K562 (cell line): ENCODE measurements around the gene RPL22. TPM values are rescaled to one million over a fixed set of nuclear protein-coding genes. Genes with fewer than 3 reads are reported as not detected.

Experiments
- ATAC-seq: fragments of 200-7000 bp; cut with Tn5 transposase; 3 replicates; pipeline ENCODE4 v1.9.1; 2020; ENCODE audit warnings: moderate library complexity
- BruUV-seq: library from RNA; stranded (reverse); fragments of 400-500 nt; replicated peaks from 2 replicates; lab custom pipeline; 2021; lab: Mats Ljungman, UMichigan
- CTCF ChIA-PET: fragments of 300-600 bp; formaldehyde crosslinking; extraction: SDS; loops from one replicate; lab custom pipeline; 2021; ENCODE audit warnings: low intra/inter-chr PET ratio; lab: Yijun Ruan, JAX
- POLR2A ChIA-PET: fragments of 300-600, 350-650 bp; sonication (Branson Sonifier 250); formaldehyde crosslinking; extraction: SDS; loops from one replicate; lab custom pipeline; 2021; ENCODE audit warnings: antibody characterized with exemption, inconsistent platforms; lab: Yijun Ruan, JAX
- DNase-seq, 4 experiments: peaks; one replicate each; pipeline versions ENCODE4 v3.0.0 to v3.0.0-alpha.2; 2011 to 2018; ENCODE audit warnings: low spot score in 3 of 4, mixed read lengths in 3 of 4; ENCODE audit errors: extremely low read depth in 1 of 4
- FAIRE-seq: peaks from 2 replicates; lab custom pipeline; 2011; peaks lifted over from hg19 to GRCh38; lab: Jason Lieb, UNC
- H2AFZ ChIP-seq: 2 replicates; pipeline ENCODE4 v1.6.0; 2011; ENCODE audit warnings: low read depth, low read length, control low read depth, inconsistent platforms
- H3K27ac ChIP-seq: fragments of 200-600 bp; 3 replicates; pipeline ENCODE4 v1.8.0; 2011; ENCODE audit warnings: low read depth, mild to moderate bottlenecking, control low read depth, inconsistent platforms, low read length, moderate library complexity, mixed read lengths; ENCODE audit errors: extremely low read depth
- H3K27me3 ChIP-seq, 2 experiments: fragments of 300-600 bp in 1 of 2; 2 replicates in 1 of 2; 3 replicates in 1 of 2; pipeline versions ENCODE4 v1.6.0 to v1.8.0; 2011; ENCODE audit warnings: inconsistent platforms in 2 of 2, low read length in 2 of 2, mild to moderate bottlenecking in 1 of 2, mixed read lengths in 1 of 2, moderate library complexity in 1 of 2; ENCODE audit not compliant: control insufficient read depth in 2 of 2, insufficient read depth in 2 of 2
- H3K36me3 ChIP-seq: fragments of 300-600 bp; 3 replicates; pipeline ENCODE4 v1.8.0; 2011; ENCODE audit warnings: mild to moderate bottlenecking, low read length, inconsistent platforms; ENCODE audit not compliant: control insufficient read depth, insufficient read depth
- H3K4me1 ChIP-seq, 2 experiments: fragments of 200-600 bp in 1 of 2; replicated peaks in 1 of 2; 2 replicates in 1 of 2; 3 replicates in 1 of 2; pipeline versions ENCODE4 v1.5.1 to v1.8.0; 2011; ENCODE audit warnings: inconsistent platforms in 2 of 2, low read length in 2 of 2, mild to moderate bottlenecking in 1 of 2, mixed read lengths in 1 of 2, moderate library complexity in 1 of 2; ENCODE audit not compliant: control insufficient read depth in 2 of 2, insufficient read depth in 2 of 2
- H3K4me2 ChIP-seq: 2 replicates; pipeline ENCODE4 v1.6.1; 2011; ENCODE audit warnings: low read length, control low read depth, inconsistent platforms, mixed read lengths; ENCODE audit not compliant: insufficient read depth
- H3K4me3 ChIP-seq: fragments of 200-600 bp; sonication (generic), shearing (Covaris generic); 2 replicates; pipeline ENCODE4 v1.5.1; 2016; ENCODE audit warnings: control low read depth, inconsistent platforms
- H3K79me2 ChIP-seq: fragments of 200-600 bp; 3 replicates; pipeline ENCODE4 v1.8.0; 2011; ENCODE audit warnings: low read length, inconsistent platforms; ENCODE audit not compliant: control insufficient read depth, insufficient read depth
- H3K9ac ChIP-seq, 2 experiments: 2 replicates each; pipeline versions ENCODE4 v1.6.0 to v1.6.1; 2011; ENCODE audit warnings: low read depth in 2 of 2, low read length in 2 of 2, control low read depth in 1 of 2, inconsistent platforms in 1 of 2, mild to moderate bottlenecking in 1 of 2, mixed read lengths in 1 of 2; ENCODE audit not compliant: insufficient read depth in 1 of 2
- H3K9me1 ChIP-seq: one replicate; pipeline ENCODE4 v1.6.0; 2011; ENCODE audit warnings: inconsistent platforms, mild to moderate bottlenecking, low read length, moderate library complexity; ENCODE audit not compliant: control insufficient read depth, insufficient read depth
- H3K9me3 ChIP-seq: replicated peaks from 2 replicates; pipeline ENCODE4 v1.5.1; 2011; ENCODE audit warnings: low read depth, low read length, inconsistent platforms; ENCODE audit not compliant: control insufficient read depth, insufficient read depth
- H4K20me1 ChIP-seq: replicated peaks from 2 replicates; pipeline ENCODE4 v1.6.1; 2011; ENCODE audit warnings: low read length, inconsistent platforms, mixed read lengths; ENCODE audit not compliant: control insufficient read depth, insufficient read depth
- CAMTA2 ChIP-seq: fragments of 250-450 bp; sonication (Bioruptor Pico); conservative IDR thresholded peaks from 2 replicates; pipeline ENCODE4 v1.5.1; 2022
- MECOM ChIP-seq: fragments of 250-450 bp; sonication (Bioruptor Pico); IDR thresholded peaks from 2 replicates; pipeline ENCODE4 v1.8.0; 2022; ENCODE audit warnings: inconsistent platforms
- RBFOX2 ChIP-seq: fragments of 200-400 bp; formaldehyde crosslinking; IDR thresholded peaks from 2 replicates; pipeline ENCODE4 v1.6.1; 2017; ENCODE audit warnings: low read depth, mild to moderate bottlenecking, low read length, moderate library complexity
- ZNF239 ChIP-seq: fragments of 250-450 bp; sonication (Bioruptor Pico); IDR thresholded peaks from 2 replicates; pipeline ENCODE4 v1.4.0; 2020; ENCODE audit warnings: mild to moderate bottlenecking
- ZNF766 ChIP-seq: fragments of 200-800 bp; sonication (Bioruptor generic); conservative IDR thresholded peaks from 2 replicates; pipeline ENCODE4 v1.6.1; 2016; ENCODE audit warnings: missing genetic modification characterization, missing compliant biosample characterization
- WGBS: fragments of 100-300 bp; shearing (Covaris generic); methylation state at CpG from one replicate; pipeline ENCODE4 v1.1.6; 2016; ENCODE audit warnings: low coverage, mixed read lengths; ENCODE audit not compliant: insufficient coverage; ENCODE audit errors: missing lambda C conversion rate; 5-methylcytosine and 5-hydroxymethylcytosine counted together
- in situ Hi-C: fragments of 300-500 bp; cut with MboI; formaldehyde crosslinking; loops from 4 replicates; pipeline ENCODE4 v1.15.0; 2018; ENCODE audit warnings: inconsistent platforms, mixed read lengths
- intact Hi-C: fragments of 100-400 bp; cut with micrococcal nuclease; formaldehyde crosslinking; loops from 2 replicates; pipeline ENCODE4 v1.14.2; 2022
- polyA plus RNA-seq, 8 experiments: library from polyadenylated mRNA; depleted of rRNA in 4 of 8; stranded (reverse) in 5 of 8; unstranded in 3 of 8; fragments of >200 nt; fragmentation: Nextera tagmentation in 2 of 8; fragmentation: Illumina TruSeq in 1 of 8; extraction: Ambion mirVana in 2 of 8; extraction: Trizol in 1 of 8; gene quantifications; 2 replicates each; pipeline versions ENCODE4 v1.2.1 to v1.2.3, GENCODE V29; 2011 to 2014; ENCODE audit warnings: inconsistent platforms in 1 of 8, missing spikeins in 1 of 8
- total RNA-seq, 7 experiments: library from RNA; depleted of rRNA in 6 of 7; stranded (reverse); fragments of >200 nt in 6 of 7; fragmentation: Illumina TruSeq in 2 of 7; extraction: Trizol in 2 of 7; gene quantifications; 2 replicates each; pipeline versions ENCODE4 v1.2.1 to v1.2.3, GENCODE V29; 2011 to 2021; ENCODE audit warnings: low replicate concordance in 1 of 7
- TF ChIP-seq, protein P1 (sequence below): sonication (generic); IDR thresholded peaks from 2 replicates; pipeline ENCODE4 v1.6.1; 2016

Gene RPL22
- total and polyA plus RNA-seq, 9 of the 15 experiments (the other 6 are each of a cell fraction or from before 2014, with no cell fraction given): 467 to 1,165 (median 607) TPM

DNA sequence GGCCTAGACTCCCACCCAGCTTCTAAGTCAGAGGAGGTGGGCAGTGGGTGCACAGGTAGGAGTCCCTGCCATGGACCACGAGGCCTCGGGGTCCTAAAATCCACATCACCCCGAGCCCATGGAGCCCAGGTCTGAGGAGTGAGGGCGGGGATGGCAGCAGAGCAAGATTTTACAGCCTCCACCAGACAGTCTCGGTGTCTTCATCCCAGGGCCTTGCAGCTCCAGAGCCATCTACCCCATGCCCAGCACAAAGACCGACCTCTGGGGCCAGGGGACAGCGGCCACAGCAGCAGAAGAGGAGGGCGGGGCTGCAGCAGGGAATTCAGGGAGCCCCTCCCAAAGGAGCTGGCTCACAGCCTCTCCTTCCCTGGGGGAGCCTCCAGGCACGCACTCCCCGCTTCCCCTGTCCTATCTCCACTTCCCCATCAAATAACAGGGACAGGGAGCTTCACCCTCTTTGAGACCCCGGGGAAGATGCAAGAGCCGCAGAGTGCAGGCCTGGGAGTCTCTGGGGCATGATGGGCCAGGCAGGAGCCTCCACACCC is 33.9 kb downstream of the RPL22 start:
- Histone ChIP-seq H3K9me1 (peaks cover 3% of the 10 kb centered on the region), H3K4me2 (no peak overlapping the region), H3K79me2 (no peaks in the 10 kb centered on the region), H3K9ac (no peak overlapping the region), H3K9me3 (no peaks in the 10 kb centered on the region), H3K27ac (no peak overlapping the region), H4K20me1 (peaks cover 66% of the 10 kb centered on the region), H2AFZ (no peak overlapping the region), H3K4me3 (no peak overlapping the region), H3K36me3 (no peaks in the 10 kb centered on the region), H3K27me3 (peaks cover 56 to 94% of the 10 kb centered on the region in 2 experiments), H3K4me1 (peaks cover 0 to 10% of the 10 kb centered on the region in 2 experiments; a peak in 2 of 5 replicates)
- BruUV-seq: no TSS peak
- in situ Hi-C loops (no loop called here), intact Hi-C loops (no loop called here)
- ATAC-seq (no peak), DNase-seq (no peak), FAIRE-seq (no peak)
- ChIA-PET POLR2A (interaction anchor here (0.6 kb wide), 1 partner anchor 8 kb away, joined by 3 read pairs; no protein-coding TSS in a partner anchor), CTCF (no interaction called here)
- TF ChIP-seq ZNF239 (CRISPR knock-in tag) (no peak), MECOM (CRISPR knock-in tag) (no peak), CAMTA2 (CRISPR knock-in tag) (no peak), RBFOX2 (0 out of 2 replicates have a peak, but pooled peaks have one; percentile 16), ZNF766 (CRISPR knock-in tag) (no peak)
- TF ChIP-seq, protein P1, sequence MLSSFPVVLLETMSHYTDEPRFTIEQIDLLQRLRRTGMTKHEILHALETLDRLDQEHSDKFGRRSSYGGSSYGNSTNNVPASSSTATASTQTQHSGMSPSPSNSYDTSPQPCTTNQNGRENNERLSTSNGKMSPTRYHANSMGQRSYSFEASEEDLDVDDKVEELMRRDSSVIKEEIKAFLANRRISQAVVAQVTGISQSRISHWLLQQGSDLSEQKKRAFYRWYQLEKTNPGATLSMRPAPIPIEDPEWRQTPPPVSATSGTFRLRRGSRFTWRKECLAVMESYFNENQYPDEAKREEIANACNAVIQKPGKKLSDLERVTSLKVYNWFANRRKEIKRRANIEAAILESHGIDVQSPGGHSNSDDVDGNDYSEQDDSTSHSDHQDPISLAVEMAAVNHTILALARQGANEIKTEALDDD: no peak
- 2% methylated on average over 12 of the region's 12 CpGs for WGBS
